Neural crest cell (in vitro differentiated cells): ENCODE results near the gene P2RX4. TPM values are rescaled to one million over a fixed set of nuclear protein-coding genes. Genes with fewer than 3 reads are reported as not detected.
"Not testable (repeated sequence)": the region's sequence is repeated elsewhere in the genome, so short reads cannot be mapped to it uniquely, and the experiment has no call there.

Experiments
- DNase-seq: peaks from one replicate; pipeline ENCODE4 v3.0.0; 2021; ENCODE audit warnings: low read depth, mixed read lengths, low spot score
- H3K27ac Mint-ChIP-seq: one replicate; pipeline ENCODE4 v1.8.0; 2021; ENCODE audit warnings: mild to moderate bottlenecking, mixed read lengths; ENCODE audit not compliant: unreplicated experiment
- H3K27me3 Mint-ChIP-seq: 2 replicates; pipeline ENCODE4 v1.8.0; 2021; ENCODE audit warnings: low read depth, mild to moderate bottlenecking, mixed read lengths
- H3K36me3 Mint-ChIP-seq: 2 replicates; pipeline ENCODE4 v1.8.0; 2021; ENCODE audit warnings: low read depth, mild to moderate bottlenecking, mixed read lengths
- H3K4me1 Mint-ChIP-seq: 2 replicates; pipeline ENCODE4 v1.8.0; 2021; ENCODE audit warnings: mixed read lengths
- H3K4me3 Mint-ChIP-seq: one replicate; pipeline ENCODE4 v1.8.0; 2021; ENCODE audit warnings: mild to moderate bottlenecking, mixed read lengths
- H3K9me3 Mint-ChIP-seq: 2 replicates; pipeline ENCODE4 v1.8.0; 2021; ENCODE audit warnings: mixed read lengths
- total RNA-seq: library from RNA; stranded (reverse); gene quantifications from 2 replicates; pipeline ENCODE4 v1.2.1, GENCODE V29; 2021
- TF ChIP-seq, protein P1 (sequence below): fragments of 200-600 bp; sonication (generic); conservative IDR thresholded peaks from 2 replicates; pipeline ENCODE4 v1.5.0; 2021; ENCODE audit warnings: antibody characterized with exemption, mild to moderate bottlenecking

Gene P2RX4
- total RNA-seq, 1 donor from 2014 or later: 10.8 TPM

DNA sequence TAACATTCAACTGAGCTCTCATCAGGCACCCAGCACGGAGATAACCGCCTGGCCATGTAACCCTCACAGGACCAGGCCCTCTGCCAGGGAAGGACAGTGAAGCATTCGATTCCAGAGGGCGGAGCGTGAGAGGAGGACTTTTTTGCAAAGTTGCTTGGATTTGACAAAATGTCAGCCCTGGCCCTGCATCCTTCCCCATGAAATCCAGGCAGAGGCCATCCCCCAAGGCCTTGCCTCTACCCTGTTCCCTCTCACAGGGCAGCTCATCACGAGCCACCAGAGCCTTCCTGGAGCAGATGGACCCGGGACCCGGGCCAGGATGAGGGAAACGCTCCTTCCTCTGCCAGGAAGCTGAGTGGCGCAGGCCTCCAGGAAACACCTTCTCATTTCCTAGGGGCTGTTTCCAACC, 69.6 kb downstream of the P2RX4 start:
- TF ChIP-seq, protein P1, sequence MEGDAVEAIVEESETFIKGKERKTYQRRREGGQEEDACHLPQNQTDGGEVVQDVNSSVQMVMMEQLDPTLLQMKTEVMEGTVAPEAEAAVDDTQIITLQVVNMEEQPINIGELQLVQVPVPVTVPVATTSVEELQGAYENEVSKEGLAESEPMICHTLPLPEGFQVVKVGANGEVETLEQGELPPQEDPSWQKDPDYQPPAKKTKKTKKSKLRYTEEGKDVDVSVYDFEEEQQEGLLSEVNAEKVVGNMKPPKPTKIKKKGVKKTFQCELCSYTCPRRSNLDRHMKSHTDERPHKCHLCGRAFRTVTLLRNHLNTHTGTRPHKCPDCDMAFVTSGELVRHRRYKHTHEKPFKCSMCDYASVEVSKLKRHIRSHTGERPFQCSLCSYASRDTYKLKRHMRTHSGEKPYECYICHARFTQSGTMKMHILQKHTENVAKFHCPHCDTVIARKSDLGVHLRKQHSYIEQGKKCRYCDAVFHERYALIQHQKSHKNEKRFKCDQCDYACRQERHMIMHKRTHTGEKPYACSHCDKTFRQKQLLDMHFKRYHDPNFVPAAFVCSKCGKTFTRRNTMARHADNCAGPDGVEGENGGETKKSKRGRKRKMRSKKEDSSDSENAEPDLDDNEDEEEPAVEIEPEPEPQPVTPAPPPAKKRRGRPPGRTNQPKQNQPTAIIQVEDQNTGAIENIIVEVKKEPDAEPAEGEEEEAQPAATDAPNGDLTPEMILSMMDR: no peak
- Mint-ChIP-seq H3K9me3 (no peaks in the 10 kb centered on the region), H3K4me1 (no peaks in the 10 kb centered on the region), H3K4me3 (no peak overlapping the region), H3K27me3 (no peaks in the 10 kb centered on the region), H3K27ac (no peak overlapping the region), H3K36me3 (peaks cover 10% of the 10 kb centered on the region)
- DNase-seq: no peak

DNA sequence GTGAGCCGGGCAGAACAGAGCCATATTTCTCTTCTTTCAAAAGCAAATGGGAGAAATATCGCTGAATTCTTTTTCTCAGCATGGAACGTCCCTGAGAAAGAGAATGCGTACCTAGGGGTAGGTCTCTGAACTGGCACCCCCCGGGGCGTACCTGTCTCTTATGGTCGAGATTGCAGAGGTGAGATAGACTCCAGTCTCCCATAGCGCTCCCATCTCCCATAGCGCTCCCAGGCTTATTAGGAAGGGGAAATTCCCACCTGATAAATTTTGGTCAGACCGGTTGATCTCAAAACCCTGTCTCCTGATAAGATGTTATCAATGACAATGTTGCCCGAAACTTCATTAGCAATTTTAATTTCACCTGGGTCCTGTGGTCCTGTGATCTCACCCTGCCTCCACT, 70.6 kb downstream of the P2RX4 start:
- H3K4me3 Mint-ChIP-seq, H3K4me1 Mint-ChIP-seq, DNase-seq, H3K9me3 Mint-ChIP-seq, H3K27me3 Mint-ChIP-seq, H3K27ac Mint-ChIP-seq, H3K36me3 Mint-ChIP-seq: not testable (repeated sequence)

DNA sequence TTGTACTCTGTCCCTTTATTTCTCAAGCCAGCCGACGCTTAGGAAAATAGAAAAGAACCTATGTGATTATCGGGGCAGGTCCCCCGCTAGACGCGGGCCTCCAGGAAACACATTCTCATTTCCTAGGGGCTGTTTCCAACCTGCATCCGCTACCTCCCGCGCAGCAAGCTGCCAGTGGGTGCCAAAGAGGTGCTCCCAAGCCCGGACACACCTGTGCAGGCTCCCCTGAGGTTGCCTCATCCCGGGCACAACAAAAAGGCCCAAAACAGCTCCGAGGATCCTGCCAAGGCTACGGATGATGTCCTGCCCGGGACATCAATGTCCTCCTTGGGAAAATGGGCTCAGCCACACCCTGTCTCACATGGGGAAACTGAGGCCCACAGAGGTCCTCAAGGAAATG, 71.2 kb downstream of the P2RX4 start:
- not testable (repeated sequence) for H3K4me3 Mint-ChIP-seq, DNase-seq, H3K9me3 Mint-ChIP-seq, H3K27ac Mint-ChIP-seq, H3K4me1 Mint-ChIP-seq, H3K36me3 Mint-ChIP-seq, H3K27me3 Mint-ChIP-seq

DNA sequence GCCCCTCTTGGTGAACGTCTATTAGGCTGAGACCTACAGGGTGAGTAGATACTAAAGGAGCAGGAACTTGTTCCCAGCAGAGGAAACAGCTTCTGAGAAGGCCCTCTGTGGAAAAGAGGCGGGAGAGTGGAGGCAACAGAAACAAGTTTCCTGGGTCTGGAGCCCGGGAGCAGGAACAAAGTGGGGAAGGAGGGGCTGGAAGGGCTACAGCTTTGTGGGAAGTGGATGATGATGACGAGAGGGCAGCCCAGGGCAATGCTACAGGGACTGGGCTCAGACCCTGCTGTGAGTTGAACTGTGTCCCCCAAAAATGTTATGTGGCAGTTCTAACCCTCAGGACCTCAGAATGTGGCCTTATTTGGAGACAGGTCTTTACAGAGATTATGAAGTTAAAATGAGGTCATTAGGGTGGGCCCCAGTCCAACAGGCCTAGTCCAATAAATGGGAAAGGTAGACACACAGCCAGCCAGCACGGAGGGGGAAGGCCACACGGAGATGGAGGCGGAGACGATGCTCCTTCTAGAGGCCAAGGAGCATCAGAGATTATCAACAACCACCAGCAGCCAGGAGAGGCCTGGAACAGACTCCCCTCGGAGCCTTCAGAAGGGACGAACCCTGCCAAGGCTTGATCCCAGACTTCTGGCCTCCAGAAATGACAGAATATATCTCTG, 72.3 kb downstream of the P2RX4 start:
- Mint-ChIP-seq H3K36me3 (peaks cover 6% of the 10 kb centered on the region), H3K4me1 (no peaks in the 10 kb centered on the region), H3K27ac (no peak overlapping the region), H3K27me3 (no peaks in the 10 kb centered on the region), H3K9me3 (no peaks in the 10 kb centered on the region), H3K4me3 (no peak overlapping the region)
- TF ChIP-seq, protein P1: no peak
- no peak for DNase-seq

DNA sequence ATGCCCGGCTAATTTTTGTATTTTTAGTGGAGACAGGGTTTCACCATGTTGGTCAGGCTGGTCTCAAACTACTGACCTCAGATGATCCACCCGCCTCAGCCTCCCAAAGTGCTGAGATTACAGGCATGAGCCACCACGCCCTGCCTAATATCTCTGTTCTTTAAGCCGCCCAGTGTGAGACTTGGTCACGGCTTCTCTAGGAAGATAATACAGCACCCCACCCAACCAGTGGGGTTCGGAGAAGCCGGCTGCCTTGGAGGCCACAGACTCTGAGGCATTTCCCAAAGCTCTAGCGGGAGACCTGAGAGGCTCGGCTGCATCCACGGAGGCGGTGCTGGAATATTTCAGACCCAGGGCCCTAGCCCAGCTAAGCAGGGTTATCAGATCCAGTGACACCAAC, 73.0 kb downstream of the P2RX4 start:
- not testable (repeated sequence) for H3K36me3 Mint-ChIP-seq, H3K4me3 Mint-ChIP-seq, H3K27me3 Mint-ChIP-seq, H3K4me1 Mint-ChIP-seq, H3K27ac Mint-ChIP-seq, DNase-seq, H3K9me3 Mint-ChIP-seq

DNA sequence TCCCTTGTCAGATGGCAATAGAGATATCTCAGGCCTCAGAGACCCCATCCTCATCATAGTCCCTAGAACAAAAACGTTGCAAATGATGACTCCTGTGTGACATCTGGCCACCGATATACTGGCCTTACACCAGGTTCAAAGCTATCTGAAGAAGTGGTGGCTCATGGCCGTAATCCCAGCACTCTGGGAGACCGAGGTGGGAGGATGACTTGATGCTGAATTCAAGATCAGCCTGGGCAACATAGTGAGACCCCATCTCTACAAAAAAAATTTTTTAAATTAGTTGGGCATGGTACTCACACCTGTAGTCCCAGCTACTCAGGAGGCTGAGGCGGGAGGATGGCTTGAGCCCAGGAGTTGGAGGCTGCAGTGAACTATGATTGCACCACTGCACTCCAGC, 73.5 kb downstream of the P2RX4 start:
- Mint-ChIP-seq H3K9me3 (no peaks in the 10 kb centered on the region), H3K27ac (no peak overlapping the region), H3K36me3 (no peaks in the 10 kb centered on the region), H3K4me1 (no peaks in the 10 kb centered on the region), H3K27me3 (no peaks in the 10 kb centered on the region), H3K4me3 (no peak overlapping the region)
- TF ChIP-seq, protein P1: no peak
- no peak for DNase-seq

Other genes starting within 250 kb of the P2RX4 start
- gene HNF1A, start 231.6 kb upstream of the P2RX4 start, total RNA-seq: not detected in 2 replicates
- gene C12orf43, start 193.6 kb upstream of the P2RX4 start, total RNA-seq: 25.3 and 25.8 TPM in 2 replicates
- gene OASL, start 170.9 kb upstream of the P2RX4 start, total RNA-seq: not detected in 2 replicates
- gene P2RX7, start 77.3 kb upstream of the P2RX4 start, total RNA-seq: 0.12 and 0.27 TPM in 2 replicates
- gene CAMKK2, start 86.6 kb downstream of the P2RX4 start, total RNA-seq: 40.4 and 43.1 TPM in 2 replicates
- 111 TPM in 2 replicates for gene ANAPC5, start 142.3 kb downstream of the P2RX4 start, total RNA-seq
- gene RNF34, start 190.0 kb downstream of the P2RX4 start, total RNA-seq: 58.5 and 60.7 TPM in 2 replicates